ENCODE results near the gene CPLX4. TPM values are rescaled to one million over a fixed set of nuclear protein-coding genes. Genes with fewer than 3 reads are reported as not detected.

Gene CPLX4
- total RNA-seq, 1 experiment from 2014 or later, result not detected

- Histone ChIP-seq H3K4me3 (no peak overlapping the region), H3K9me3 (replicated peaks) (no peaks in the 10 kb centered on the region), H3K36me3 (no peaks in the 10 kb centered on the region), H3K27me3 (no peaks in the 10 kb centered on the region), H3K27ac (no peak overlapping the region), H3K4me1 (no peaks in the 10 kb centered on the region)
- no peak for DNase-seq
These were observed 71.7 kb downstream of the CPLX4 start for GRCh38 chr18:59246796-59247195.

Other genes with a start within 250 kb of the CPLX4 start
- gene SEC11C, start 178.8 kb downstream of the CPLX4 start, total RNA-seq (2014; rRNA removed; shearing (Covaris generic)), result 8.8 and 13.2 TPM in 2 replicates
- 0.22 TPM in 1 of 2 replicates, not detected in the other for gene GRP, start 98.5 kb downstream of the CPLX4 start, total RNA-seq (2014; rRNA removed; shearing (Covaris generic))
- gene RAX, start 45.2 kb downstream of the CPLX4 start, total RNA-seq (2014; rRNA removed; shearing (Covaris generic)), result not detected in 2 replicates
- gene LMAN1, start 40.6 kb upstream of the CPLX4 start, total RNA-seq (2014; rRNA removed; shearing (Covaris generic)), result 72.5 and 77.1 TPM in 2 replicates